Neuron (in vitro differentiated cells): Measurements from ENCODE around the gene HERC3.

Experiments used
- H2AFZ ChIP-seq: one replicate; pipeline ENCODE4 v1.6.1; 2013; ENCODE audit warnings: low read depth, mild to moderate bottlenecking, inconsistent platforms, low read length, moderate library complexity
- H3K27me3 ChIP-seq: one replicate; pipeline ENCODE4 v1.6.1; 2013; ENCODE audit warnings: low read length; ENCODE audit not compliant: insufficient read depth
- H3K36me3 ChIP-seq: one replicate; pipeline ENCODE4 v1.6.1; 2013; ENCODE audit warnings: low read length; ENCODE audit not compliant: insufficient read depth
- H3K4me1 ChIP-seq: one replicate; pipeline ENCODE4 v1.6.1; 2013; ENCODE audit warnings: low read length; ENCODE audit not compliant: insufficient read depth
- H3K4me3 ChIP-seq: 2 replicates; pipeline ENCODE4 v1.5.1; 2013; ENCODE audit warnings: mild to moderate bottlenecking, low read length, moderate library complexity
- H3K9me3 ChIP-seq: one replicate; pipeline ENCODE4 v1.6.1; 2013; ENCODE audit warnings: low read length

The HERC3 gene

GRCh38 chr4:88693792-88694191, 101.5 kb downstream of the HERC3 start:
- H2AFZ ChIP-seq: no peak overlapping the region
- no peaks in the 10 kb centered on the region for H3K27me3 ChIP-seq
- H3K36me3 ChIP-seq: no peaks in the 10 kb centered on the region
- no peak overlapping the region for H3K4me3 ChIP-seq
- peaks cover 2% of the 10 kb centered on the region for H3K4me1 ChIP-seq
- no peaks in the 10 kb centered on the region for H3K9me3 ChIP-seq

GRCh38 chr4:88696630-88697029, 104.3 kb downstream of the HERC3 start:
- peak overlapping the region; percentile 44 for H2AFZ ChIP-seq
- no peaks in the 10 kb centered on the region for H3K27me3 ChIP-seq
- peaks cover 2% of the 10 kb centered on the region for H3K4me1 ChIP-seq
- peak overlapping the region; percentile 64 for H3K4me3 ChIP-seq
- H3K36me3 ChIP-seq: no peaks in the 10 kb centered on the region
- H3K9me3 ChIP-seq: no peaks in the 10 kb centered on the region

- Histone ChIP-seq H3K27me3 (no peaks in the 10 kb centered on the region), H2AFZ (peak overlapping the region; percentile 44), H3K4me3 (peak overlapping the region; percentile 64), H3K9me3 (no peaks in the 10 kb centered on the region), H3K4me1 (peaks cover 2% of the 10 kb centered on the region), H3K36me3 (no peaks in the 10 kb centered on the region)
These were observed 104.9 kb downstream of the HERC3 start for GRCh38 chr4:88697141-88697540.

GRCh38 chr4:88697588-88698329, 105.5 kb downstream of the HERC3 start, which contains the start of gene NAP1L5:
Gene NAP1L5, minus strand, starts transcription at chr4:88697829. Its CDS starts 75 bp downstream, at chr4:88697754.
- H3K9me3 ChIP-seq: no peaks in the 10 kb centered on the region
- H2AFZ ChIP-seq: peak within 1 kb of the TSS; percentile 44
- H3K27me3 ChIP-seq: no peaks in the 10 kb centered on the region
- H3K4me1 ChIP-seq: peaks cover 2% of the 10 kb centered on the region
- H3K36me3 ChIP-seq: no peaks in the 10 kb centered on the region
- peak within 1 kb of the TSS; percentile 64 for H3K4me3 ChIP-seq

- no peak overlapping the region for H2AFZ ChIP-seq
- no peaks in the 10 kb centered on the region for H3K36me3 ChIP-seq
- H3K9me3 ChIP-seq: no peaks in the 10 kb centered on the region
- no peaks in the 10 kb centered on the region for H3K27me3 ChIP-seq
- H3K4me1 ChIP-seq: peaks cover 2% of the 10 kb centered on the region
- H3K4me3 ChIP-seq: no peak overlapping the region
These were observed 106.2 kb downstream of the HERC3 start for GRCh38 chr4:88698519-88698918.

GRCh38 chr4:88702782-88703181, 110.5 kb downstream of the HERC3 start:
- Histone ChIP-seq H3K4me1 (no peaks in the 10 kb centered on the region), H3K4me3 (no peak overlapping the region), H3K36me3 (peaks cover 2% of the 10 kb centered on the region), H3K27me3 (no peaks in the 10 kb centered on the region), H2AFZ (no peak overlapping the region), H3K9me3 (no peaks in the 10 kb centered on the region)

GRCh38 chr4:88705223-88705622, 112.9 kb downstream of the HERC3 start:
- Histone ChIP-seq H3K27me3 (no peaks in the 10 kb centered on the region), H2AFZ (no peak overlapping the region), H3K36me3 (peaks cover 2% of the 10 kb centered on the region), H3K4me3 (no peak overlapping the region), H3K4me1 (no peaks in the 10 kb centered on the region), H3K9me3 (no peaks in the 10 kb centered on the region)

- Histone ChIP-seq H3K36me3 (peaks cover 2% of the 10 kb centered on the region), H3K4me1 (no peaks in the 10 kb centered on the region), H3K9me3 (no peaks in the 10 kb centered on the region), H3K27me3 (no peaks in the 10 kb centered on the region), H2AFZ (no peak overlapping the region), H3K4me3 (no peak overlapping the region)
These were observed 113.7 kb downstream of the HERC3 start for GRCh38 chr4:88705805-88706492.

- Histone ChIP-seq H2AFZ (no peak overlapping the region), H3K4me3 (no peak overlapping the region), H3K9me3 (no peaks in the 10 kb centered on the region), H3K27me3 (no peaks in the 10 kb centered on the region), H3K36me3 (peaks cover 2% of the 10 kb centered on the region), H3K4me1 (no peaks in the 10 kb centered on the region)
These were observed 114.3 kb downstream of the HERC3 start for GRCh38 chr4:88706574-88706973.

- Histone ChIP-seq H3K27me3 (no peaks in the 10 kb centered on the region), H3K9me3 (no peaks in the 10 kb centered on the region), H3K4me1 (no peaks in the 10 kb centered on the region), H3K36me3 (peaks cover 3% of the 10 kb centered on the region), H3K4me3 (no peak overlapping the region), H2AFZ (no peak overlapping the region)
These were observed 117.7 kb downstream of the HERC3 start for GRCh38 chr4:88709989-88710388.

GRCh38 chr4:88713782-88714181, 121.5 kb downstream of the HERC3 start:
- Histone ChIP-seq H3K27me3 (no peaks in the 10 kb centered on the region), H2AFZ (no peak overlapping the region), H3K4me3 (no peak overlapping the region), H3K4me1 (no peaks in the 10 kb centered on the region), H3K36me3 (peaks cover 3% of the 10 kb centered on the region), H3K9me3 (peaks cover 10% of the 10 kb centered on the region)

- no peak overlapping the region for H2AFZ ChIP-seq
- H3K4me1 ChIP-seq: no peaks in the 10 kb centered on the region
- peaks cover 10% of the 10 kb centered on the region for H3K9me3 ChIP-seq
These were observed 125.8 kb downstream of the HERC3 start for GRCh38 chr4:88718098-88718497.

GRCh38 chr4:88719381-88719780, 127.1 kb downstream of the HERC3 start:
- Histone ChIP-seq H2AFZ (no peak overlapping the region), H3K9me3 (peaks cover 10% of the 10 kb centered on the region), H3K4me1 (no peaks in the 10 kb centered on the region), H3K4me3 (no peak overlapping the region), H3K36me3 (peaks cover 5% of the 10 kb centered on the region), H3K27me3 (no peaks in the 10 kb centered on the region)

More at GRCh38 chr4:88718098-88718497, 125.8 kb downstream of the HERC3 start:
- H3K36me3 ChIP-seq: no peaks in the 10 kb centered on the region
- H3K4me3 ChIP-seq: no peak overlapping the region
- H3K27me3 ChIP-seq: no peaks in the 10 kb centered on the region
